HEK293 (cell line): ENCODE measurements around the gene EIF4A3.

Experiments used
- CTCF ChIA-PET: fragments of 350-600 bp; formaldehyde crosslinking; extraction: SDS; loops from one replicate; lab custom pipeline; 2021; ENCODE audit warnings: antibody characterized with exemption; lab: Yijun Ruan, JAX
- POLR2A ChIA-PET: fragments of 300-600 bp; formaldehyde crosslinking; extraction: SDS; loops from one replicate; lab custom pipeline; 2020; ENCODE audit warnings: antibody characterized with exemption, inconsistent platforms; lab: Yijun Ruan, JAX
- H3K27ac ChIP-seq: fragments of 200-500 bp; sonication (Bioruptor generic); 2 replicates; pipeline ENCODE4 v1.5.1; 2014; ENCODE audit warnings: low read depth, low read length, control low read depth, inconsistent platforms; ENCODE audit errors: extremely low read depth
- H3K36me3 ChIP-seq, 2 experiments: fragments of 200-500 bp in 1 of 2; sonication (Bioruptor generic) in 1 of 2; 1 replicate in 1 of 2; 2 replicates in 1 of 2; pipeline ENCODE4 v1.5.1; 2014 to 2017; ENCODE audit warnings: inconsistent platforms in 2 of 2, low read length in 2 of 2; ENCODE audit not compliant: control insufficient read depth in 2 of 2, insufficient read depth in 1 of 2
- H3K4me1 ChIP-seq: fragments of 200-500 bp; sonication (Bioruptor generic); 2 replicates; pipeline ENCODE4 v1.5.1; 2014; ENCODE audit warnings: mild to moderate bottlenecking, low read length, inconsistent platforms; ENCODE audit not compliant: control insufficient read depth, insufficient read depth
- H3K4me3 ChIP-seq: 2 replicates; pipeline ENCODE4 v1.5.1; 2011; ENCODE audit warnings: low read depth, mild to moderate bottlenecking, control low read depth, low read length, moderate library complexity
- H3K9me3 ChIP-seq: fragments of 200-500 bp; sonication (Bioruptor generic); 2 replicates; pipeline ENCODE4 v1.5.1; 2014; ENCODE audit warnings: low read depth, low read length, inconsistent platforms; ENCODE audit not compliant: control insufficient read depth, insufficient read depth
- BCL11B ChIP-seq: fragments of 450-650 bp; formaldehyde crosslinking; IDR thresholded peaks from 2 replicates; pipeline ENCODE4 v1.5.1; 2016; ENCODE audit warnings: low read depth, missing biosample characterization, missing genetic modification characterization
- GLI4 ChIP-seq: fragments of 450-650 bp; formaldehyde crosslinking; IDR thresholded peaks from 2 replicates; pipeline ENCODE4 v1.5.1; 2016; ENCODE audit warnings: missing biosample characterization, missing genetic modification characterization
- KLF16 ChIP-seq: fragments of 450-650 bp; formaldehyde crosslinking; IDR thresholded peaks from 2 replicates; pipeline ENCODE4 v1.5.1; 2017; ENCODE audit warnings: missing biosample characterization, missing genetic modification characterization
- OVOL3 ChIP-seq: fragments of 450-650 bp; formaldehyde crosslinking; IDR thresholded peaks from 2 replicates; pipeline ENCODE4 v1.5.1; 2016; ENCODE audit warnings: missing biosample characterization, missing genetic modification characterization
- TCF7L2 ChIP-seq: IDR thresholded peaks from 2 replicates; pipeline ENCODE4 v1.6.1; 2011; ENCODE audit warnings: low read depth, mild to moderate bottlenecking, inconsistent platforms, low read length, moderate library complexity, borderline replicate concordance
- ZBTB1 ChIP-seq: fragments of 450-650 bp; formaldehyde crosslinking; IDR thresholded peaks from 2 replicates; pipeline ENCODE4 v1.5.1; 2016; ENCODE audit warnings: missing biosample characterization, missing genetic modification characterization
- ZBTB17 ChIP-seq: fragments of 450-650 bp; formaldehyde crosslinking; IDR thresholded peaks from 2 replicates; pipeline ENCODE4 v1.5.1; 2016; ENCODE audit warnings: missing biosample characterization, missing genetic modification characterization
- ZFHX2 ChIP-seq: fragments of 450-650 bp; formaldehyde crosslinking; conservative IDR thresholded peaks from 2 replicates; pipeline ENCODE4 v1.5.1; 2016; ENCODE audit warnings: missing biosample characterization, missing genetic modification characterization
- ZNF184 ChIP-seq: fragments of 450-650 bp; IDR thresholded peaks from 2 replicates; pipeline ENCODE4 v1.5.1; 2018; ENCODE audit warnings: missing biosample characterization, mild to moderate bottlenecking, missing genetic modification characterization
- ZNF266 ChIP-seq: fragments of 450-650 bp; formaldehyde crosslinking; IDR thresholded peaks from 2 replicates; pipeline ENCODE4 v1.5.1; 2016; ENCODE audit warnings: missing biosample characterization, missing genetic modification characterization, low read depth
- ZNF280C ChIP-seq: fragments of 450-650 bp; formaldehyde crosslinking; IDR thresholded peaks from 2 replicates; pipeline ENCODE4 v1.5.1; 2016; ENCODE audit warnings: missing biosample characterization, missing genetic modification characterization
- ZNF280D ChIP-seq: fragments of 450-650 bp; formaldehyde crosslinking; IDR thresholded peaks from 2 replicates; pipeline ENCODE4 v1.5.1; 2016; ENCODE audit warnings: missing biosample characterization, missing genetic modification characterization
- ZNF37A ChIP-seq: fragments of 450-650 bp; IDR thresholded peaks from 2 replicates; pipeline ENCODE4 v1.5.1; 2018; ENCODE audit warnings: missing biosample characterization, missing genetic modification characterization
- ZNF473 ChIP-seq: fragments of 450-650 bp; formaldehyde crosslinking; IDR thresholded peaks from 2 replicates; pipeline ENCODE4 v1.5.1; 2017; ENCODE audit warnings: missing biosample characterization, missing genetic modification characterization
- ZNF585B ChIP-seq: fragments of 450-650 bp; formaldehyde crosslinking; IDR thresholded peaks from 2 replicates; pipeline ENCODE4 v1.5.1; 2016; ENCODE audit warnings: missing biosample characterization, missing genetic modification characterization
- ZNF623 ChIP-seq: fragments of 450-650 bp; formaldehyde crosslinking; IDR thresholded peaks from 2 replicates; pipeline ENCODE4 v1.5.1; 2016; ENCODE audit warnings: missing biosample characterization, missing genetic modification characterization
- ZNF670 ChIP-seq: fragments of 450-650 bp; formaldehyde crosslinking; IDR thresholded peaks from 2 replicates; pipeline ENCODE4 v1.5.1; 2016; ENCODE audit warnings: missing biosample characterization, missing genetic modification characterization, low read depth
- ZXDB ChIP-seq: fragments of 450-650 bp; formaldehyde crosslinking; IDR thresholded peaks from 2 replicates; pipeline ENCODE4 v1.5.1; 2016; ENCODE audit warnings: missing biosample characterization, missing genetic modification characterization

Gene EIF4A3

GRCh38 chr17:80100035-80100323, 46.9 kb downstream of the EIF4A3 start:
- Histone ChIP-seq H3K36me3 (no peaks in the 10 kb centered on the region), H3K4me1 (peaks cover 4% of the 10 kb centered on the region; the same call in 1 of the 2 replicates), H3K27ac (no peak overlapping the region), H3K4me3 (no peak overlapping the region), H3K9me3 (no peaks in the 10 kb centered on the region)
- ChIA-PET CTCF (interaction anchor here (0.5 to 3.0 kb wide), 4 partner anchors 8 to 112 kb away, joined by 3 to 31 read pairs (median 20); no protein-coding TSS in a partner anchor), POLR2A (no interaction called here)
- TF ChIP-seq GLI4 (no peak), ZFHX2 (tag by site-specific recombination) (peak; percentile 48)

- POLR2A ChIA-PET = no interaction called here
- peaks cover 4% of the 10 kb centered on the region; the same call in 1 of the 2 replicates for H3K4me1 ChIP-seq
- no peaks in the 10 kb centered on the region for H3K9me3 ChIP-seq
- TF ChIP-seq ZNF266 (tag by site-specific recombination) = no peak
- no peak for TF ChIP-seq BCL11B (tag by site-specific recombination)
- no peak for TF ChIP-seq ZNF623 (tag by site-specific recombination)
- TF ChIP-seq ZNF280D (tag by site-specific recombination) = no peak
- TF ChIP-seq ZNF473 (tag by site-specific recombination) = no peak
- TF ChIP-seq ZNF585B (tag by site-specific recombination) = no peak
- no peak for TF ChIP-seq TCF7L2
- TF ChIP-seq OVOL3 = no peak
- TF ChIP-seq KLF16 (tag by site-specific recombination) = no peak
- TF ChIP-seq ZNF670 (tag by site-specific recombination) = no peak
- TF ChIP-seq ZNF280C (tag by site-specific recombination) = no peak
- no peak for TF ChIP-seq ZNF37A (tag by site-specific recombination)
- TF ChIP-seq ZFHX2 (tag by site-specific recombination) = no peak
- TF ChIP-seq ZNF184 (tag by site-specific recombination) = no peak
- TF ChIP-seq ZXDB (tag by site-specific recombination) = no peak
- TF ChIP-seq ZBTB17 (tag by site-specific recombination) = no peak
- no peak for TF ChIP-seq ZBTB1 (tag by site-specific recombination)
- no peak overlapping the region for H3K27ac ChIP-seq
- CTCF ChIA-PET = interaction anchor here (3.0 kb wide), 1 partner anchor 15 kb away, joined by 27 read pairs; no protein-coding TSS in a partner anchor
- no peaks in the 10 kb centered on the region for H3K36me3 ChIP-seq
- H3K4me3 ChIP-seq = no peak overlapping the region
Measured at GRCh38 chr17:80099291-80100034, 47.5 kb downstream of the EIF4A3 start.
